ENCODE results near the gene TRIM14.
"Not testable (repeated sequence)": the region's sequence is repeated elsewhere in the genome, so short reads cannot be mapped to it uniquely, and the experiment has no call there.

The TRIM14 gene

DNA sequence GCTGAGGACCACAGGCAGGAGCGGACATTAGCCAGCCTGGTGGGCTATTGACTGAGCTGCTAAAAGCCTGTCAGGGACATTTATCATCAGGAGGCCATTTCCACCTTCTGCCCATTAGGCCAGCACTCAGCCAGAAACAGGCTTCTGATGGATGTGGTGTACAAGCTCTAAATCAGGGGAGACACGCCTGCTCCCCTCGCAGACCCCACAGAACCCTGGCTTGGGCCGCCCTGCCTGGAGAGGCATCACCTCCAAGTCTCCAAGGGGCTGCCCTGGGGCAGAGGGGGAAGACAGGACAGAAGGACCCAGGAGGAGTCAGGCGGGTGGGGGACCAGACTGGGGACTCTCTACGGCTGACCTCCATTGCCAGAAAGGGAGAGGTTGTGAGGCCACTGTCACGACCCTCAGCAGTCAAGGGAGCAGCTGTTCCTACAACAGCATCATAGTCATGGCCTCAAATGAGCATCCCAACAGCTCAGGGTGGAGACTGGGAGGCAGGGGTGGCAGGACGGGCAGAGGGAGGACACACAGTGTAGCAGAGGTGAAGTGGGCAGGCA is 24.0 kb upstream of the TRIM14 start:
- in situ Hi-C loops (cut with MboI; ENCODE audit: low sequenced_read_pairs), result no loop called here

DNA sequence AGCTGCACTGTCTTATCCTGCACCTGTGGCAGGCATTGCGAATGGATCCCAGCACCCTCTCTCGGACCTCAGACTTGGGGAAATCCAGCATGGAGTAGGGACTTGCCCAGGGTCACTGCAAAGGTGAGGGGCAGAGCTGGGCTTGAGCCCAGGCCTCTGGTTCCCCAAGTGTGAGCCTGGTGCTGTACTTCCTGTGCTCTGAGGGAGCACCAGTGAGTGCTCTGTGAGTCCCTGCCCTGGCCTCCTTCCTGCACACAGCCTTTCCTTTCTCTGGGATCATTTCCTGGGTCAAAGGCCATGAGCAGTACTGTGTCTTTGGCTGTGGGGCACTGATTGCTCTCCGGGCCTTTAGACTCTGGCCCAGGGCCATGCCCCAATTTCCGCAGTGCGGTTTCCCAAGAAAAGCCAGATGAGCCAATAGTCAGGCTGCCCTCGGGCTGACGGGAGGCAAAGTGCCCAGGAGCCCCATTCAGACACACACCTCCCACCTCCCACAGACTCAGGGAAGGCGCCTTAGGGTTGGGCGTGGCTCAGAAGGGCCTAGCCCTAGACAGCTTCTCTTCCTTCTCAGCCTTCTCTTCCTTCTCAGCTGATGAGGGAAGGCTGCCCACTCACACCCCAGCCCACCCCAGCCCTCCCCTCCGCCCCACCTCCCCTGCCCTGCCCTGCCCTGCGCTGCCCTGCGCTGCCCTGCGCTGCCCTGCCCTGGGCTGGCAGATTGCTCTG is 23.3 kb upstream of the TRIM14 start:
- in situ Hi-C loops (cut with MboI; ENCODE audit: low sequenced_read_pairs), result no loop called here

DNA sequence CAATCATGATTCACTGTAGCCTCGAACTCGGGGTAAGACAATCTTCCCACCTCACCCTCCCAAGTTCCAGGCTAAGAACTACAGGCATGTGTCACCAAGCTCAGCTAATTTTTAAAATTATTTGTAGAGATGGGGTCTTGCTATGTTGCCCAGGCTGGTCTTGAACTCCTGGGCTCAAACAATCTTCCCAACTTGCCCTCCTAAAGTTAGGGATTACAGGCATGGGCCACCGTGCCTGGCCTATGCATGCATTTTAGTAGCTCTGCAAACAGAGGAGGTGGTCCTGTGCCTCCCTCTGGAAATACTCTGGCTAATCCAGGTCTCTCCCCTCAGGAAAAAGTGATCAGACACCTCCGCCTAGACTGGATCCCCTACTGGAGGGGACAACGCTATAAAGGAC is 21.5 kb upstream of the TRIM14 start:
- in situ Hi-C loops (cut with MboI; ENCODE audit: low sequenced_read_pairs), result no loop called here

DNA sequence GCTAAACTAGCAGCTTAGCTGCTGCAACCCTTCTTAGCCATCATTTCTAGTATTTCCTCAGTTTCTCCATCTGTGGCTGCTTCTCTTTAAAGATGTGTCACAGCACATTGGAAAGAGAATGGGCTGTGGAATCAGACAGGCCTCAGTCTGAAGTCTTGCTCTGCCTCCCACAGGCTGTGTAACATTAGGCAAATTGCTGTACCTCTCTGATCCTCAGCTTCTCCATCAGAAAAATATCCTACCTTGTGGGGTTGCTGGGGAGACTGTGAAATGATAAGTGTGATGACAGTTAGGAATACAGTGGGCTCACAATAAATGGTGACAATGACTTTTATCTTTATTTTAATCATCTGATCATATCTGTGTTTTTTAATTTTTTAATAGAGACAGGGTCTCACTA is 17.5 kb upstream of the TRIM14 start:
- in situ Hi-C loops (cut with MboI; ENCODE audit: low sequenced_read_pairs), result no loop called here

DNA sequence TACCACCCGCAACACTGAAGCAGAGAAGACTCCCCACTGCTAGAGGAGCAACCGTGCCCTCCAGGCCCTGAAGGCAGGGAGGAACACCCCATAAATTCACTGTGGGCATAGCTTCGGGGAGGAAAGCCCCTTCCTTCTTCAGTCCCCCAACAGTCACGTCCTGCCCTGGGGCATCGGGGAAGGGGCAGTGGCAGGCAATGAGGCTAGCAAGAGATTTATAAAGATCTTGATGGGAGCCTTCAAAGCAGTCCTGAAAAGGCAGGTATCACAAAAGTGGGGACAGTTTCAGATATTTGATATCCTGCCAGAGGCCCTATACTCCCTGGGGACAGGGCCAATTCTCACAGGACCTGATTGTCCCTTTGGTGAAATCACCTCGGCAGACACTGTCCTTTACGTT is 16.9 kb upstream of the TRIM14 start:
- in situ Hi-C loops (cut with MboI; ENCODE audit: low sequenced_read_pairs), result no loop called here

- in situ Hi-C loops (cut with MboI; ENCODE audit: low sequenced_read_pairs), result no loop called here
Observed at GRCh38 chr9:98135558-98135934, 16.5 kb upstream of the TRIM14 start.

DNA sequence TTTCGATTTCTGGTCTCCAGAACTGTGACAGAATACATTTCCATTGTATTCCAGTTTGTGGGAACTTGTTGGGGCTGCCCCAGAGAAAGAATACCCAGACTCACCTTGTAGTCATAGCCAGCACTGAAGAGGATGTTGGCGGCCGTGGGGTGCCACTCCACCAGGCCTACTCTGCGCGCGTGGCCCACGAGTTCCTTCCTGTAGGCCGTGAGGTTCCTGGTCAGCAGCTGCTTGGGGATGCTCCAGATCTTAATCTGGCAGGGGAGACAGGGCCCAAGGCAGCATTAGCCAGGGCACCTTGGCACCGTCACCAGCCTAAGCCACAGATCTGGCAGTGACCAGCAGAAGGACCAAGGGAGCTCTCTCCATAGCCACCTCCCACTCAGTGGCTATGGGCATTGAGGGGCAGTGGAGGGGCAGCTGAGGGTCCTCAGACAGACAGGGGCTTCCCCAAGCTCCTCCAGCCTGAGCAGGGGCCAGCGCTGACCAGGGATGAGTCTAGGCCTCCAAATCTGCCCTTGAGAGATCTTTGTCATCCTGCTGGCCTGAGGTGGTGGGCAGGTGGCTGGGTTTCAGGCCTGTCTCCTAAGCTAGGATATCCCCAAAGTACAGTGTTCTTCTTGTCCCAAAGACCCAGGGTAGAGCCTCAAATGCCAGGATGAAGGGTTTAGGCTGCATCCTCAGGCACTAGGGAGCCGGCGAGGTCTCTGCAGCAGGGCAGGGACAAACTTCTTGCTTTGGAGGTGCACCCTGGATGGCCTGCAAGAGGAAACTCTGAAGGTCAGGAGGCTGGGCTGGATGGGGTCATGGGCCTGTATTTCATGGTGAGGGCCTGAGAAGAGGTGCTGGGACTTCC is 15.9 kb upstream of the TRIM14 start:
- in situ Hi-C loops (cut with MboI; ENCODE audit: low sequenced_read_pairs), result no loop called here

DNA sequence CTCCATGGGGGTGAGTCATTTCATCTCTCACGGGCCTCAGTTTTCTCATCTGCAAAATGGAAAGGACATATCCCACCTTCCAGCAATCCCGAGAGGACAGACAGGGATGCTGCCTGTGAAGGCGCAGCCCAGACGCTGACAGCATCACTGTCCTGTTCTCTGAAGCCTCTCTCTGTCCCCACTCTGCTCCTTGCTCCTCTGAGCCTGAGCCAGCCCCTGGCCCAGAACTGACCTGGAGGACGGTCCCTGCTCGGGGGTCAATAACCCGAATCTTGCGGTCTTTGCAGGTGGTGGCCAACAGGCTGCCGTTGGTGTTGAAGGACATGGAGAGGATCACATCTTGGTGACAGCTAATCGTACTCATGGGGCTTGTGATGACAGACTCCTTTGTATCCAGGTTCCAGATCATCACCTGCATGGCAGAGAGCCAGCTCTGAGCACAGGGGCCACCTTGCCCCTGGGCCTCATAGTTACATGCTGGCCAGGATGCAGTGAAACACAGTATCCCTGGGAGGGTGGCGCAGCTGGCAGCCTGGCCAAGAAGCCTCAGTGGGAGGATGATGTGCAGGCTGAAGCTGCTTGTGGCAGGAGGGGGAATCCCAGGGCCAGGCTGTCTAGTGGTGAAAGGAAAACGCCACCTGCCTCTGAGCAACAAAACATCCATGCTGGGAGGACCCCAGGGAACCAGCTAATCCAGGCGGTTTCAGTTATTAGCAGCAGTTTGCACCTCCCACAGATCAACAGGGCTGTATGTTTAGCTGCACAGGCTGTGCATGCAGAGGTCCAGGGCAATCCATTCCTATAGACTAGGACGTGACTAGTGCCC is 14.0 kb upstream of the TRIM14 start:
- in situ Hi-C loops (cut with MboI; ENCODE audit: low sequenced_read_pairs), result no loop called here

GRCh38 chr9:98132158-98132557 is 13.1 kb upstream of the TRIM14 start:
- in situ Hi-C loops (cut with MboI; ENCODE audit: low sequenced_read_pairs), result no loop called here

DNA sequence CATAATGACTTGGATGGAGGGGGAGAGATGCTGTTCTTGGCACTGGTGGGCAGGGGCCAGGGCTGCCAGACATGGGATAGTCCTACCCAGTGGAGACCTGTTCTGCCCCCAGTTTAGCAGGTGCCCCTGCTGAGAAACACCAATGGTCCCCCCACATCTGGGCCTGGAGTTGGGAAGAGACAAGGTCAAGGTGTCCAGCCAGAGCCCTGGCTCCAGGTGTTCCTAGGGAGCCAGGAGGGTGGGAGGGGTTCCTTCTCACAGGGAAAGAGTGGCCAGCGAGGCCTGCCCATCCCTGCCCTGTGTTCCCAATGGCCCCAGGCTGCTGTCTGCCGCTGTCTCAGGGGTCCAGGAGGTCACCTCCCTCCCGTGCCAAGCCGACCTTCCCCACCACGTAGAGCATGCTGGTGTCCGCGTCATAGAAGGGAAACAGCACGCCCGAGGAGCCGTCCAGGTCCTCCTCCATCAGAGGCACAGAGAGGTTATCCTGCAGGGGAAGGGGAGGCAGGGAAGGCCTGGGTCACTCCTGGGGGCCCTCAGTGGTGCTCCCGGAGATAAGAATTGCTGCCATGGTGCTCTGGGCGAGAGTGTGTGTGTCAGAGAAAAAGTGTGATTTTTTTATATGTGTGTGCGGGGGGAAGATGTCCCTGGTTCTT is 11.7 kb upstream of the TRIM14 start:
- in situ Hi-C loops (cut with MboI; ENCODE audit: low sequenced_read_pairs), result no loop called here

DNA sequence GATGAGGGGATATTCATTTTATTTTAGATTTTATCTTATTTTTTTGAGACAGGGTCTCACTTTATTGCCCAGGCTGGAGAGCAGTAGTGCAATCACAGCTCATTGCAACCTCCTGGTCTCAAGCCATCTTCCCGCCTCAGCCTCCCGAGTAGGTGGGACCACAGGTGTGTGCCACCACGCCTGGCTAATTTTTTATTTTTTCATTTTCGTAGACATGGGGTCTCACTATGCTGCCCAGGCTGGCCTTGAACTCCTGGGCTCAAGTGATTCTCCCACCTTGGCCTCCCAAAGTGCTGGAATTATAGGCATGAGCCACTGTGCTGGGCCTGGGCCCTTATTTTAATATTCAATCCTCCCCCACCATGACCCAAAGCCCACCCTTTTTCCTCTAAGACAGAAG is 11.0 kb upstream of the TRIM14 start:
- in situ Hi-C loops (cut with MboI; ENCODE audit: low sequenced_read_pairs), result not testable (repeated sequence)

- in situ Hi-C loops (cut with MboI; ENCODE audit: low sequenced_read_pairs), result no loop called here
Observed at GRCh38 chr9:98129451-98129881, 10.4 kb upstream of the TRIM14 start.

DNA sequence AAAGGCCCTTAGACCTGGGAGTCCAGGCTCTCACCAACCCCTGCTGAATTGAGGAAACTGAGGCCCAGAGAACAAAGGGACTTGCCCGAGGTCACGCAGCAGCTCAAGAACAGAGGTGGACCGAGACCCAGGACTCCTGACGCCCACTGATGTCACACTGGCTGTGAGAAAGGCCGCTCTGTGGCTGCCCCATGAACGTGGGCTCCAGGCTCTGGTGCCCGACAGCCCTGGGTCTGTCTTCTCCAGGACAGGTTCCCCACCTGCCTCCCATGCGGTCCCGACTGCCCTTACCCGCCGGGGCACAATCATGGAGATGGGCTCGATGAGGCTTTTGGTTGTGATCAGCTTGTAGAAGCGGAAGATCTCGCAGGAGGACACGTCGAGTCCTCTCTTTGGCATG is 9.3 kb upstream of the TRIM14 start:
- in situ Hi-C loops (cut with MboI; ENCODE audit: low sequenced_read_pairs), result no loop called here

DNA sequence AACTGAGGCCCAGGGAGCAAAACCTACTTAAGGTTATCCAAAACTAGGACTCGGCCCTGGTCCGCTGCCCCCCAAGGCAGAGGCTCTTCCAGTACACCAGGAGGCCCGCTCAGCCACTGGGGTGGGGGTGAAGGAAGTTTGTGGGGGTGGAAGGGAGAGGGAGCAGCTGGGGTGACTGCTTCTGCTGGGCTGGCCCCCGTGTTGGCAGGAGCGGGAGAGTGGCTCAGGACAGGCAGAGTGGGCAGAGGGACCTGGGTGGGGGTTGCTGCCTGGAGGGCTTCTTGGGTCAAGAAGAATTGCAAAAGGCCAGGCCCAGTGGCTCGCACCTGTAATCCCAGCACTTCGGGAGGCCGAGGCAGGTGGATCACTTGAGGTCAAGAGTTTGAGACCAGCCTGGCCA is 8.2 kb upstream of the TRIM14 start:
- in situ Hi-C loops (cut with MboI; ENCODE audit: low sequenced_read_pairs), result no loop called here

GRCh38 chr9:98124637-98125426 is 5.8 kb upstream of the TRIM14 start:
- in situ Hi-C loops (cut with MboI; ENCODE audit: low sequenced_read_pairs), result no loop called here

DNA sequence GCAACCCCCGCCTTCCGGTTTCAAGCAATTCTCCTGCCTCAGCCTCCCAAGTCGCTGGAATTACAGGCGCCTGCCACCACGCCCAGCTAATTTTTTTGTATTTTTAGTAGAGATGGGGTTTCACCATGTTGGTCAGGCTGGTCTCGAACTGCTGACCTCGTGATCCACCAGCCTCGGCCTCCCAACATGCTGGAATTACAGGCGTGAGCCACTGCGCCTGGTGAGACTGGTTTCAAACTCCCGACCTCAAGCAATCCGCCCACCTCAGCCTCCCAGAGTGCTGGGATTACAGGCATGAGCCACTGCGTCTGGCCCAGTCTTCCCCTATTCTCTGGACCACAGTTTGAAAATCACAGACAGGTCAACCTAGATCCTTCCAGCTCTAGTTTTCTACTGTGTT is 5.1 kb upstream of the TRIM14 start:
- in situ Hi-C loops (cut with MboI; ENCODE audit: low sequenced_read_pairs), result not testable (repeated sequence)

- in situ Hi-C loops (cut with MboI; ENCODE audit: low sequenced_read_pairs), result no loop called here
Observed at GRCh38 chr9:98121058-98121457, 2.0 kb upstream of the TRIM14 start.

DNA sequence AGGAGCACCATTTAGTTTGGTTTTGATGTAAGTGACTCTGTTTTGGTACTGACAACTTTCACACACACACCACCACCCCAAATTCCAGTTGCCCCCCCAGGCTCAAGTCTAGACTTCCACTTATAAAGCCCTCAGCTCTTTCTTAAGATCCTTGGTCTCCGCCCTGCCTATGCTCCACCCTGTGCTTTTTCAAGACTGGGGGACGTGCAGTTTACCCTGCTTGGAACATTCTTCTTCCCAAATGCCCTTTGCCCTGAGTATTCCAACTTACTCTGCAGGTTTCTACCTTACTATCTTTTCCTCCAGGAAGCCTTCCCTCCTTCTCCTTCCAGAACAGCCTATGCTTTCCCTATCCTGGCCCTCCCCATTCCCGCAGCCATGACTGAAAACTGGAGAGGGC is 1.5 kb upstream of the TRIM14 start:
- in situ Hi-C loops (cut with MboI; ENCODE audit: low sequenced_read_pairs), result no loop called here

DNA sequence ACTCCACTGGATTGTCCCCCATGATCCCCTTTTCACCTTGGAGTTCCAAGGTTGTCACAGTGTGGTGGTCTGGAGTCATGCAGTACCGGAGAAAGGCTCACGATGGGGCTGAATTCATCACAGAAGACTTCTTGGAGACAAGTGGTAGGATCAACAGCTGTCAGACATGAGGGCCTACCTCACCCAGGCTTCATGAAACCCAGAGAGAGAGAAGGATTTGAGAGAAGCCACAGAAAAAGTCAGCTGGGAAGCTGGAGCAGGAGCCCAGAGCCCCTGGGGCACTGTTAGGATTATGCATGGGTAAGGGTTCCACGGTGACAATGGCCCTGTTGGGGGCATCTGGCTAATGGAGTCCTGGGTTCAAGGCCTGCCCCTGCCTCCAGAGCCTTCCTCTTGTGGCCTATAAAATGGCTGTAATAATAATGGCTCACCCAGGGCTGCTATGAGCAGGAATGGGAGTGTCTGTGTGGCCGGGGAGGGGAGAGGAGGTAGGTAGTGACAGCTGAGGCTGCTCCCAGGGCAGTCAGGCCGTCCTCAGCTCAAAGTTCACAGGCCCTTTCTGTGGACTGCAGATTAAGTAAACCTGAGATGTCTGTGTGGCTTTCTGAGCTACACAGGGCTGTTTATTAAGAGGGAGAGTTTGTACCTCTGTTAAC is 910 bp downstream of the TRIM14 start:
- in situ Hi-C loops (cut with MboI; ENCODE audit: low sequenced_read_pairs), result no loop called here
